OCI-LY1 (cell line): ENCODE data around the gene TMOD2.

Source experiments
- H2AFZ ChIP-seq: fragments of 200-600 bp; sonication (generic), shearing (Covaris generic); 2 replicates; pipeline ENCODE4 v1.6.0; 2014; ENCODE audit warnings: antibody characterized with exemption, mild to moderate bottlenecking, low read length
- H3F3A ChIP-seq: fragments of 200-600 bp; sonication (generic), shearing (Covaris generic); 2 replicates; pipeline ENCODE4 v1.6.0; 2014; ENCODE audit warnings: mild to moderate bottlenecking, antibody characterized with exemption, low read length, moderate library complexity; ENCODE audit not compliant: insufficient read depth
- H3K27ac ChIP-seq: fragments of 200-600 bp; sonication (generic); 2 replicates; pipeline ENCODE4 v1.5.1; 2014; ENCODE audit warnings: low read length, mixed run types, mild to moderate bottlenecking, low read depth; ENCODE audit not compliant: poor library complexity, severe bottlenecking
- H3K27me3 ChIP-seq: fragments of 200-600 bp; sonication (generic); 2 replicates; pipeline ENCODE4 v1.6.0; 2014; ENCODE audit warnings: antibody characterized with exemption, mild to moderate bottlenecking, low read length, moderate library complexity; ENCODE audit not compliant: insufficient read depth
- H3K36me3 ChIP-seq: fragments of 200-600 bp; sonication (generic); 2 replicates; pipeline ENCODE4 v1.6.1; 2014; ENCODE audit warnings: mild to moderate bottlenecking, antibody characterized with exemption, low read length, moderate library complexity, mixed read lengths; ENCODE audit not compliant: insufficient read depth
- H3K4me1 ChIP-seq: fragments of 200-600 bp; sonication (generic); 2 replicates; pipeline ENCODE4 v1.5.1; 2014; ENCODE audit warnings: mild to moderate bottlenecking, low read length, moderate library complexity; ENCODE audit not compliant: insufficient read depth, severe bottlenecking
- H3K4me2 ChIP-seq: fragments of 200-600 bp; sonication (generic), shearing (Covaris generic); 2 replicates; pipeline ENCODE4 v1.6.1; 2014; ENCODE audit warnings: low read length
- H3K4me3 ChIP-seq: fragments of 200-600 bp; sonication (generic); 2 replicates; pipeline ENCODE4 v1.5.1; 2014; ENCODE audit warnings: low read length, low read depth, mild to moderate bottlenecking, mixed read lengths; ENCODE audit not compliant: poor library complexity, severe bottlenecking
- H3K79me2 ChIP-seq: fragments of 200-600 bp; shearing (Covaris generic); 2 replicates; pipeline ENCODE4 v1.6.1; 2016; ENCODE audit warnings: mixed run types, low read length, mixed read lengths; ENCODE audit not compliant: insufficient read depth
- H3K9ac ChIP-seq: fragments of 200-600 bp; sonication (generic), shearing (Covaris generic); 2 replicates; pipeline ENCODE4 v1.6.1; 2014; ENCODE audit warnings: mild to moderate bottlenecking, low read length, mixed read lengths
- H3K9me2 ChIP-seq: fragments of 200-600 bp; sonication (generic), shearing (Covaris generic); 2 replicates; pipeline ENCODE4 v1.6.1; 2014; ENCODE audit warnings: low read depth, mild to moderate bottlenecking, low read length, mixed read lengths
- H3K9me3 ChIP-seq: fragments of 200-600 bp; shearing (Covaris generic); 2 replicates; pipeline ENCODE4 v1.6.1; 2014; ENCODE audit warnings: low read length, mixed read lengths
- H4K20me1 ChIP-seq: fragments of 200-600 bp; sonication (generic), shearing (Covaris generic); 2 replicates; pipeline ENCODE4 v1.6.0; 2016; ENCODE audit warnings: mild to moderate bottlenecking, low read length; ENCODE audit not compliant: insufficient read depth
- CTCF ChIP-seq: fragments of 200-600 bp; sonication (generic), shearing (Covaris generic); IDR thresholded peaks from 2 replicates; pipeline ENCODE4 v1.5.1; 2017; ENCODE audit warnings: mild to moderate bottlenecking, antibody characterized with exemption, low read length, moderate library complexity, mixed read lengths
- EZH2 ChIP-seq: fragments of 200-600 bp; sonication (generic), shearing (Covaris generic); IDR thresholded peaks from 2 replicates; pipeline ENCODE4 v1.8.0; 2017; ENCODE audit warnings: borderline replicate concordance, mixed run types, mild to moderate bottlenecking, antibody characterized with exemption, low read length, moderate library complexity, mixed read lengths

TMOD2 gene

DNA sequence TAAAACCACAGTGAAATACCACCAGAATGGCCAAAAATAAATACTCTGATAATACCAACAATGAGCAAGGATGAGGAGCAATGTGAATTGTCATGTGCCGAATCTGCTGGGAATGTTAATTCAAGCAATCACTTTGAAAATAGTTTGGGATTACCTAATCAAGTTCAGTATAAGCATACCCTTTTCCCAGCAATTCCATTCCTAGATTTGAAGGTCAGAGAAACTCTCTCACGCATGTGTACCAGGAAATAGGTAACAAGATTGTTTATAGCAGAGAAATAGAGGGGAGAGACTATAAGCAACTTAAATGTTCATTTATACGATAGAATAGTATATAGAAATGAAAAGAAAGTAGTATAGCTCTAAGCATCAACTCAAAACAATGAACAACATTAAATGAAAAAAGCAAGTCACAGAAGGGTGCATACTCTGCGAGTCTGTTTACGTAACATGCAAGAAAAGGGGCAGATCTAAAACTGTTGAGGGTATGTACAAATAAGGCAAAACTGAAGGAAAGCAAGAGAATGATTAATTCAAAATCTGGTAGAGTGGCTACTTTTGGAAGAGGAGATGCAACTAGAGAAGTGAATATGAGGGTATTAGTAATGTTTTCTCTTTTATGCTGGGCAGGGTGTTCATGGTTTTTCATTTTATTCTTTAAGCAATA is 105.5 kb downstream of the TMOD2 start:
- Histone ChIP-seq H3K9me2 (no peaks in the 10 kb centered on the region), H3K36me3 (no peaks in the 10 kb centered on the region), H3K27ac (no peak overlapping the region), H3K9ac (no peak overlapping the region), H3K27me3 (no peaks in the 10 kb centered on the region), H3K4me3 (no peak overlapping the region), H2AFZ (no peak overlapping the region), H3K79me2 (no peaks in the 10 kb centered on the region), H3K4me1 (peaks cover 6% of the 10 kb centered on the region), H4K20me1 (no peaks in the 10 kb centered on the region), H3F3A (no peaks in the 10 kb centered on the region), H3K9me3 (no peaks in the 10 kb centered on the region), H3K4me2 (no peak overlapping the region)
- no peak for TF ChIP-seq CTCF

DNA sequence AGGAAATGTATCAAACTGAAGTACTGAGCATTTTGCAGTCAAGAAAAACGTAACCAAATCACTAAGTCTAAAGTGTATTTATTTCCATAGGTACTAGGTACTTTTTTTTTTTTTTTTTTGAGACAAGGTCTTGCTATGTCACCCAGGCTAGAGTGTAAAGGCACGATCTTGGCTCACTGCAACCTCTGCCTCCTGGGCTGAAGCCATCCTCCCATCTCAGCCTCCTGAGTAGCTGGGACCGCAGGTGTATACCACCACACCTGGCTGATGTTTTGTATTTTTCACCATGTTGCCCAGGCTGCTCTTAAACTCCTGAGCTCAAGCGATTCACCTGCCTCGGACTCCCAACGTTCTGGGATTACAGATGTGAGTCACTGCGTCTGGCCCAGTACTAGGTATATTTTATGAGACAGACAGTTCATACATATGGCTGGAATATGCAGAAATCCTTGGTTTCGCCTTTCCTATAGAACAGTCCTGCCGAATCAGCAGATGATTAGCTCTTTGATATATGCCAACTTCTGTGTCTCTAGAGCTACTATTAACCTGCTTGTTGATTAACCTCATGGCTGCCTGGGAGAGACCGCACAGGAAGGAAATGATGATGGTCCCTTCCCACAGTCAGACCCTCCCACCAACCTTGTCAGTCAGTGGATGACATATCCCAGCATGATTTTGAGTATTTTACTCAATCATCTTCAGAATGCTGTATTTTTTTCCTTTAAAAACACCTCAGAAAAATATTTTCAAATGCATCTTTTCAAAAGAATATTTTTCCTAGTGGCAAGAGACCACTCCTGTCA is 110.4 kb downstream of the TMOD2 start:
- no peaks in the 10 kb centered on the region for H3K27me3 ChIP-seq
- H3K4me1 ChIP-seq = peaks cover 6% of the 10 kb centered on the region
- TF ChIP-seq EZH2 = no peak
- TF ChIP-seq CTCF = no peak
- no peaks in the 10 kb centered on the region for H3K9me2 ChIP-seq
- no peaks in the 10 kb centered on the region for H3K9me3 ChIP-seq
- H3K27ac ChIP-seq = no peak overlapping the region
- H3K4me3 ChIP-seq = no peak overlapping the region
- H3K9ac ChIP-seq = no peak overlapping the region
- peaks cover 26% of the 10 kb centered on the region; the same call in 1 of the 2 replicates for H3K36me3 ChIP-seq
- H4K20me1 ChIP-seq = no peaks in the 10 kb centered on the region
- H2AFZ ChIP-seq = no peak overlapping the region
- H3K4me2 ChIP-seq = no peak overlapping the region
- H3K79me2 ChIP-seq = no peaks in the 10 kb centered on the region
- no peaks in the 10 kb centered on the region for H3F3A ChIP-seq

GRCh38 chr15:51863131-51863530 is 111.7 kb downstream of the TMOD2 start:
- TF ChIP-seq CTCF = no peak
- no peak for TF ChIP-seq EZH2
- H3K79me2 ChIP-seq = no peaks in the 10 kb centered on the region
- no peak overlapping the region for H2AFZ ChIP-seq
- H3K9me3 ChIP-seq = no peaks in the 10 kb centered on the region
- no peaks in the 10 kb centered on the region for H3K9me2 ChIP-seq
- no peaks in the 10 kb centered on the region for H3K27me3 ChIP-seq
- no peaks in the 10 kb centered on the region for H4K20me1 ChIP-seq
- no peak overlapping the region for H3K27ac ChIP-seq
- H3K36me3 ChIP-seq = peaks cover 32% of the 10 kb centered on the region; the same call in 1 of the 2 replicates
- no peak overlapping the region for H3K9ac ChIP-seq
- peaks cover 6% of the 10 kb centered on the region for H3K4me1 ChIP-seq
- H3K4me3 ChIP-seq = no peak overlapping the region
- no peaks in the 10 kb centered on the region for H3F3A ChIP-seq
- H3K4me2 ChIP-seq = no peak overlapping the region
